ENCODE measurements around the gene DNAH10. TPM values are rescaled to one million over a fixed set of nuclear protein-coding genes. Genes with fewer than 3 reads are reported as not detected.

Gene DNAH10
- total RNA-seq, 1 experiment from 2014 or later, result 0.14 TPM

DNA sequence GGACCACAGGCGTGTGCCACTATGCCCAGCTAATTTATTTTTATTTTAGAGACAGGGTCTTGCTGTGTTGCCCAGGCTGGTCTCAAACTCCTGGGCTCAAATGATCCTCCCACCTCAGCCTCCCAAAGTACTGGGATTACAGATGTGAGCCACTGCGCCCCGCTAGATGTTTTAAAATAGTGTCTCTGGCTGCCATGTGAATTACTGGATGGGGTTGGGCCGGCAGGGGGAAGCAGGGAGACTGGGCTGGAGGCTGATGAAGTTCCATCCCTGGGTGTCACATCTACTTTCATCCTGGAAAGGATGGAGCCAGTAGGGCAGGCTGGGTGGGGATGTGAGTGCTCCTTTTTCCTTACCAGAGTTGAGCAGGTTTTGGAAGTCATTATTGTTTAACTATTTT lies 46.1 kb downstream of the DNAH10 start:
- CTCF ChIA-PET, result no interaction called here
- no peaks in the 10 kb centered on the region for H3K36me3 Mint-ChIP-seq (ENCODE audit: insufficient read depth, unreplicated experiment)
- peaks cover 56% of the 10 kb centered on the region for H3K27me3 Mint-ChIP-seq (ENCODE audit: unreplicated experiment)
- H3K27ac Mint-ChIP-seq (ENCODE audit: unreplicated experiment), result no peak overlapping the region
- no peak overlapping the region for H3K4me3 Mint-ChIP-seq (ENCODE audit: low read depth, unreplicated experiment)
- intact Hi-C loops (cut with micrococcal nuclease; ENCODE audit: unreplicated experiment), result no loop called here
- no TSS peak for BruUV-seq (replicated peaks)
- no peaks in the 10 kb centered on the region for H3K4me1 Mint-ChIP-seq (ENCODE audit: low read depth, unreplicated experiment)
- no peaks in the 10 kb centered on the region for H3K9me3 Mint-ChIP-seq (ENCODE audit: low read depth, unreplicated experiment)
- peak; percentile 42 for DNase-seq
- TF ChIP-seq CTCF (IDR thresholded peaks at IDR 0.05; ENCODE audit: unreplicated experiment), result no peak

DNA sequence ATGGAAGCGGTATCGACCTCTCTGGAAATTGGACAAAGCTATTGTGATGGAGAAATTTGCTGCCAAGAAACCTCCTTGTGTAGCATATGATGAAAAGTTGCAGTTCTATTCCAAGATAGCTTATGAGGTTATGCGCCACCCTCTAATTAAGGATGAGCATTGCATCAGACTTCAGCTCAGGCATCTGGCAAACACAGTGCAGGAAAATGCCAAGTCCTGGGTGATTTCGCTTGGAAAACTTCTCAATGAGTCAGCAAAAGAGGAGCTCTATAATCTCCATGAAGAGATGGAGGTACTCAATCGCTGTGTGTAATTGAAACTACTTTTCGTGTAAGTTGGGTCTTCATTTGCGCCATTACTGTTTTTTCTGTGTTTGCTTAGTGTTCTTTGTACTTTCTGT lies 51.2 kb downstream of the DNAH10 start:
- no TSS peak for BruUV-seq (replicated peaks)
- DNase-seq, result no peak
- Mint-ChIP-seq H3K4me1 (ENCODE audit: low read depth, unreplicated experiment) (no peaks in the 10 kb centered on the region), H3K27ac (ENCODE audit: unreplicated experiment) (no peak overlapping the region), H3K9me3 (ENCODE audit: low read depth, unreplicated experiment) (peaks cover 5% of the 10 kb centered on the region), H3K27me3 (ENCODE audit: unreplicated experiment) (peaks cover 22% of the 10 kb centered on the region), H3K36me3 (ENCODE audit: insufficient read depth, unreplicated experiment) (no peaks in the 10 kb centered on the region), H3K4me3 (ENCODE audit: low read depth, unreplicated experiment) (no peak overlapping the region)
- CTCF ChIA-PET, result no interaction called here
- intact Hi-C loops (cut with micrococcal nuclease; ENCODE audit: unreplicated experiment), result no loop called here
- no peak for TF ChIP-seq CTCF (IDR thresholded peaks at IDR 0.05; ENCODE audit: unreplicated experiment)

- H3K4me1 Mint-ChIP-seq (ENCODE audit: low read depth, unreplicated experiment), result no peaks in the 10 kb centered on the region
- TF ChIP-seq CTCF (IDR thresholded peaks at IDR 0.05; ENCODE audit: unreplicated experiment), result no peak
- DNase-seq, result no peak
- intact Hi-C loops (cut with micrococcal nuclease; ENCODE audit: unreplicated experiment), result no loop called here
- no peak overlapping the region for H3K4me3 Mint-ChIP-seq (ENCODE audit: low read depth, unreplicated experiment)
- H3K9me3 Mint-ChIP-seq (ENCODE audit: low read depth, unreplicated experiment), result peaks cover 5% of the 10 kb centered on the region
- H3K27me3 Mint-ChIP-seq (ENCODE audit: unreplicated experiment), result peaks cover 17% of the 10 kb centered on the region
- CTCF ChIA-PET, result interaction anchor here (0.6 kb wide), 1 partner anchor 654 kb away, joined by 6 read pairs; no protein-coding TSS in a partner anchor
- BruUV-seq (replicated peaks), result no TSS peak
- no peak overlapping the region for H3K27ac Mint-ChIP-seq (ENCODE audit: unreplicated experiment)
- no peaks in the 10 kb centered on the region for H3K36me3 Mint-ChIP-seq (ENCODE audit: insufficient read depth, unreplicated experiment)
These were observed 53.9 kb downstream of the DNAH10 start for GRCh38 chr12:123815968-123816367.

DNA sequence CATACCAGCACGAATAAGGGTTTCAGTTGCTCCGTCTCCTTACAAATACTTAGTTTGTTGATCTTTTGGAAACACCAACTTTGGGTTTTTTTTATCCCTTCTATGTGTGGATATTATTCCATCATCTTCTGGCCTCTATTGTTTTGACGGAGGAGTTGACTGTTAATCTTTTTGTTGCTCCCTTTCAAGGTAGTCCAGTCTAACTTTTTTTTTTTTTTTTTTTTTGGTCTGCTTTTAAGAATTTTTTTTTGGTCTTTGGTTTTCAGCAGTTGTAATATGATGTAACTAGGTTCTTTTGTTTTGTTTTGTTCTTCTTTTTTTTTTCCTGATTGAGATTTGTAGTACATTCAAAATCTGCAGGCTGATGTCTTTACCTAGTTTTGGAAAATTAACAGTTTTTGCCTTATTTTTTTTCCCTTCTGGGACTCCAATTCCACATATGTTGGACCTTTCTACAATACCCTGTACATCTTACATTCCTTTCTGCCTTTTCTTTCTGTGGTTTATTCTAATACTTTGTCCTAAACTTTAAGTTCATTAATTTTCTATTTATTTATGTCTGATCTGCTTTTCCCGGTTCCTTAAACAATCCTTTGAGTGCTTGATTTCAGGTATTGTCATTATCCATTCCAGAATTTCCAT lies 54.9 kb downstream of the DNAH10 start:
- CTCF ChIA-PET, result interaction anchor here (0.6 kb wide), 1 partner anchor 653 kb away, joined by 6 read pairs; no protein-coding TSS in a partner anchor
- H3K36me3 Mint-ChIP-seq (ENCODE audit: insufficient read depth, unreplicated experiment), result no peaks in the 10 kb centered on the region
- no peak for TF ChIP-seq CTCF (IDR thresholded peaks at IDR 0.05; ENCODE audit: unreplicated experiment)
- intact Hi-C loops (cut with micrococcal nuclease; ENCODE audit: unreplicated experiment), result no loop called here
- no peak for DNase-seq
- H3K4me3 Mint-ChIP-seq (ENCODE audit: low read depth, unreplicated experiment), result no peak overlapping the region
- H3K27ac Mint-ChIP-seq (ENCODE audit: unreplicated experiment), result no peak overlapping the region
- no TSS peak for BruUV-seq (replicated peaks)
- peaks cover 5% of the 10 kb centered on the region for H3K9me3 Mint-ChIP-seq (ENCODE audit: low read depth, unreplicated experiment)
- H3K27me3 Mint-ChIP-seq (ENCODE audit: unreplicated experiment), result peaks cover 19% of the 10 kb centered on the region
- no peaks in the 10 kb centered on the region for H3K4me1 Mint-ChIP-seq (ENCODE audit: low read depth, unreplicated experiment)

Data from Calu3 (cell line).